Activated CD4-positive, alpha-beta T cell treated with anti-CD3 and anti-CD28 coated beads, Interleukin-2, amount 50 U/mL, for 1 hour (primary cell): Measurements from ENCODE around the gene MRPL27.
"Not testable (repeated sequence)": the region's sequence is repeated elsewhere in the genome, so short reads cannot be mapped to it uniquely, and the experiment has no call there.

Experiments used
- DNase-seq: peaks from one replicate; pipeline ENCODE4 v3.0.0-alpha.2; 2020

MRPL27 gene

GRCh38 chr17:50344731-50345365, 28.1 kb downstream of the MRPL27 start:
- DNase-seq, result no peak

- DNase-seq, result no peak
Measured at GRCh38 chr17:50339381-50339780, 33.6 kb downstream of the MRPL27 start.

GRCh38 chr17:50338645-50339044, 34.3 kb downstream of the MRPL27 start:
- DNase-seq, result no peak

- DNase-seq, result no peak
Measured at GRCh38 chr17:50337956-50338355, 35.0 kb downstream of the MRPL27 start.

- not testable (repeated sequence) for DNase-seq
Measured at GRCh38 chr17:50333291-50334057, 39.5 kb downstream of the MRPL27 start.

- DNase-seq, result no peak
Measured at GRCh38 chr17:50332196-50332595, 40.8 kb downstream of the MRPL27 start.

GRCh38 chr17:50331085-50331791, 41.7 kb downstream of the MRPL27 start:
- DNase-seq, result no peak

- DNase-seq, result no peak
Measured at GRCh38 chr17:50330151-50330775, 42.7 kb downstream of the MRPL27 start.

- DNase-seq, result no peak
Measured at GRCh38 chr17:50329716-50330115, 43.3 kb downstream of the MRPL27 start.

GRCh38 chr17:50328363-50329325, 44.3 kb downstream of the MRPL27 start:
- no peak for DNase-seq

- DNase-seq, result no peak
Measured at GRCh38 chr17:50326831-50327364, 46.1 kb downstream of the MRPL27 start.

GRCh38 chr17:50325906-50326305, 47.1 kb downstream of the MRPL27 start:
- no peak for DNase-seq

GRCh38 chr17:50323060-50323459, 49.9 kb downstream of the MRPL27 start:
- no peak for DNase-seq

- no peak for DNase-seq
Measured at GRCh38 chr17:50322271-50322670, 50.7 kb downstream of the MRPL27 start.

- no peak for DNase-seq
Measured at GRCh38 chr17:50319306-50320004, 53.5 kb downstream of the MRPL27 start.

- no peak for DNase-seq
Measured at GRCh38 chr17:50318501-50319285, 54.3 kb downstream of the MRPL27 start.
